HepG2 (cell line): ENCODE measurements around the gene RUNX2. TPM values are rescaled to one million over a fixed set of nuclear protein-coding genes. Genes with fewer than 3 reads are reported as not detected.

Source experiments
- ATAC-seq: fragments of 200-7000 bp; cut with Tn5 transposase; 3 replicates; pipeline ENCODE4 v1.9.1; 2020; ENCODE audit warnings: mild to moderate bottlenecking, moderate library complexity
- BruUV-seq: library from RNA; stranded (reverse); fragments of 400-500 nt; replicated peaks from 2 replicates; lab custom pipeline; 2021; lab: Mats Ljungman, UMichigan
- CTCF ChIA-PET: fragments of 300-600 bp; formaldehyde crosslinking; extraction: SDS; loops from one replicate; lab custom pipeline; 2021; ENCODE audit warnings: low total read pairs, inconsistent platforms, low intra/inter-chr PET ratio; lab: Yijun Ruan, JAX
- POLR2A ChIA-PET: fragments of 350-600 bp; sonication (Branson Sonifier 250); formaldehyde crosslinking; loops from one replicate; lab custom pipeline; 2020; ENCODE audit warnings: antibody characterized with exemption, inconsistent platforms; lab: Yijun Ruan, JAX
- DNase-seq: peaks from one replicate; pipeline ENCODE4 v3.0.0-alpha.2; 2015; ENCODE audit warnings: low spot score
- FAIRE-seq: peaks from 3 replicates; lab custom pipeline; 2011; peaks lifted over from hg19 to GRCh38; lab: Jason Lieb, UNC
- H2AFZ ChIP-seq: one replicate; pipeline ENCODE4 v1.6.1; 2011; ENCODE audit warnings: low read length, inconsistent platforms
- H3K27ac ChIP-seq: fragments of 300-600 bp; 3 replicates; pipeline ENCODE4 v1.8.0; 2011; ENCODE audit warnings: mixed run types, mild to moderate bottlenecking, mixed read lengths, low read length, inconsistent platforms; ENCODE audit not compliant: insufficient read depth; ENCODE audit errors: extremely low read length
- H3K27me3 ChIP-seq, 2 experiments: fragments of 200-600 bp in 1 of 2; 2 replicates in 1 of 2; 3 replicates in 1 of 2; pipeline versions ENCODE4 v1.6.0 to v1.8.0; 2011; ENCODE audit warnings: low read length in 2 of 2, mild to moderate bottlenecking in 2 of 2, moderate library complexity in 2 of 2, inconsistent platforms in 1 of 2; ENCODE audit not compliant: insufficient read depth in 2 of 2, control insufficient read depth in 1 of 2
- H3K36me3 ChIP-seq, 2 experiments: fragments of 200-600 bp in 1 of 2; replicated peaks in 1 of 2; 2 replicates in 1 of 2; 3 replicates in 1 of 2; pipeline versions ENCODE4 v1.5.1 to v1.8.0; 2011; ENCODE audit warnings: low read length in 2 of 2, inconsistent platforms in 1 of 2; ENCODE audit not compliant: insufficient read depth in 2 of 2, control insufficient read depth in 1 of 2
- H3K4me1 ChIP-seq: 2 replicates; pipeline ENCODE4 v1.5.1; 2012; ENCODE audit warnings: low read length, inconsistent platforms; ENCODE audit not compliant: insufficient read depth
- H3K4me2 ChIP-seq: 2 replicates; pipeline ENCODE4 v1.6.0; 2011; ENCODE audit warnings: low read depth, low read length, inconsistent platforms
- H3K4me3 ChIP-seq, 3 experiments: fragments of 200-600 bp in 1 of 3; sonication (generic), shearing (Covaris generic) in 1 of 3; replicated peaks in 1 of 3; 2 replicates each; pipeline ENCODE4 v1.5.1; 2011 to 2016; ENCODE audit warnings: low read length in 3 of 3, inconsistent platforms in 2 of 3, low read depth in 2 of 3, mild to moderate bottlenecking in 2 of 3, control low read depth in 1 of 3, mixed read lengths in 1 of 3; ENCODE audit not compliant: insufficient read depth in 1 of 3
- H3K79me2 ChIP-seq: one replicate; pipeline ENCODE4 v1.6.1; 2011; ENCODE audit warnings: low read length, inconsistent platforms; ENCODE audit not compliant: insufficient read depth
- H3K9ac ChIP-seq: 2 replicates; pipeline ENCODE4 v1.6.0; 2011; ENCODE audit warnings: mild to moderate bottlenecking, low read depth, low read length, inconsistent platforms; ENCODE audit not compliant: insufficient read depth
- H3K9me3 ChIP-seq: 2 replicates; pipeline ENCODE4 v1.5.1; 2012; ENCODE audit warnings: mild to moderate bottlenecking, low read length
- H4K20me1 ChIP-seq: 2 replicates; pipeline ENCODE4 v1.6.0; 2011; ENCODE audit warnings: inconsistent platforms, mild to moderate bottlenecking, low read length, moderate library complexity; ENCODE audit not compliant: insufficient read depth
- ESRRA ChIP-seq: sonication (generic); formaldehyde crosslinking; IDR thresholded peaks from 2 replicates; pipeline ENCODE4 v1.5.1; 2020; ENCODE audit warnings: mild to moderate bottlenecking, low read depth, missing genetic modification reagents
- IKZF4 ChIP-seq: sonication (generic); formaldehyde crosslinking; IDR thresholded peaks from 2 replicates; pipeline ENCODE4 v1.5.1; 2020; ENCODE audit warnings: borderline replicate concordance, mild to moderate bottlenecking, low read depth, missing genetic modification reagents; ENCODE audit errors: not compliant biosample characterization
- SKI ChIP-seq: fragments of 450-650 bp; IDR thresholded peaks from one replicate; pipeline ENCODE4 v1.6.1; 2018; ENCODE audit warnings: mild to moderate bottlenecking; ENCODE audit not compliant: partially characterized antibody
- SNAPC4 ChIP-seq: sonication (generic); formaldehyde crosslinking; IDR thresholded peaks from 2 replicates; pipeline ENCODE4 v1.4.0; 2020; ENCODE audit warnings: mild to moderate bottlenecking, missing genetic modification reagents
- TEAD2 ChIP-seq: sonication (generic); formaldehyde crosslinking; IDR thresholded peaks from 2 replicates; pipeline ENCODE4 v1.9.0; 2021; ENCODE audit warnings: missing genetic modification reagents
- ZNF225 ChIP-seq: sonication (generic); formaldehyde crosslinking; IDR thresholded peaks from 2 replicates; pipeline ENCODE4 v1.4.0; 2020; ENCODE audit warnings: mild to moderate bottlenecking, missing genetic modification reagents
- ZNF761 ChIP-seq: sonication (generic); formaldehyde crosslinking; conservative IDR thresholded peaks from 2 replicates; pipeline ENCODE4 v1.4.0; 2020; ENCODE audit warnings: mild to moderate bottlenecking, missing genetic modification reagents
- ZSCAN5A ChIP-seq: sonication (generic); formaldehyde crosslinking; IDR thresholded peaks from 2 replicates; pipeline ENCODE4 v1.8.0; 2022; ENCODE audit warnings: mild to moderate bottlenecking, missing genetic modification reagents, borderline replicate concordance
- WGBS: methylation state at CpG from one replicate; pipeline ENCODE4 v1.1.6; 2017; ENCODE audit warnings: low lambda C conversion rate; 5-methylcytosine and 5-hydroxymethylcytosine counted together
- in situ Hi-C: cut with HindIII; loops from 2 replicates; pipeline ENCODE4 v1.10.0; 2017; ENCODE audit warnings: low pct_unique_long_range_greater_than_20kb; ENCODE audit not compliant: extremely low pct_ligation_motif_present
- intact Hi-C: fragments of 100-400 bp; cut with micrococcal nuclease; formaldehyde crosslinking; loops from one replicate; pipeline ENCODE4 v1.10.0; 2022; ENCODE audit not compliant: unreplicated experiment
- polyA plus RNA-seq, 8 experiments: library from polyadenylated mRNA; depleted of rRNA in 3 of 8; stranded (reverse) in 7 of 8; unstranded in 1 of 8; fragments of >200 nt; fragmentation: Illumina TruSeq in 4 of 8; extraction: Trizol in 4 of 8; gene quantifications; 2 replicates each; pipeline versions ENCODE4 v1.2.1 to v1.2.3, GENCODE V29; 2011 to 2016; ENCODE audit warnings: low read depth in 4 of 8, missing spikeins in 1 of 8, mixed read lengths in 1 of 8; ENCODE audit not compliant: insufficient read depth in 1 of 8
- total RNA-seq, 5 experiments: library from RNA; depleted of rRNA; stranded (reverse); fragments of >200 nt; fragmentation: Illumina TruSeq; extraction: Trizol; gene quantifications; 2 replicates each; pipeline ENCODE4 v1.2.3, GENCODE V29; 2016; ENCODE audit warnings: low read depth in 1 of 5

The RUNX2 gene
- total and polyA plus RNA-seq, 2 of the 13 experiments (the other 11 are each of a cell fraction or from before 2014, with no cell fraction given) = not detected

- no peak for ATAC-seq
- H3K36me3 ChIP-seq = no peaks in the 10 kb centered on the region
- no peaks in the 10 kb centered on the region for H3K4me1 ChIP-seq
- no peaks in the 10 kb centered on the region for H3K9me3 ChIP-seq
- H3K4me2 ChIP-seq = no peak overlapping the region
- ChIA-PET POLR2A (no interaction called here), CTCF (no interaction called here)
- BruUV-seq = no TSS peak
- no peak overlapping the region for H3K4me3 ChIP-seq
- no peak for FAIRE-seq
- WGBS = 21% methylated on average over 4 of the region's 4 CpGs
- intact Hi-C loops (no loop called here), in situ Hi-C loops (no loop called here)
- no peaks in the 10 kb centered on the region for H3K79me2 ChIP-seq
- H2AFZ ChIP-seq = no peak overlapping the region
- H4K20me1 ChIP-seq = no peaks in the 10 kb centered on the region
- H3K9ac ChIP-seq = no peak overlapping the region
- DNase-seq = no peak
- no peak for TF ChIP-seq SNAPC4 (CRISPR knock-in tag)
- TF ChIP-seq ESRRA = no peak
- no peak for TF ChIP-seq TEAD2
- no peak for TF ChIP-seq SKI
- TF ChIP-seq IKZF4 (CRISPR knock-in tag) = no peak
- no peak for TF ChIP-seq ZSCAN5A (CRISPR knock-in tag)
- no peak for TF ChIP-seq ZNF761 (CRISPR knock-in tag)
- TF ChIP-seq ZNF225 (CRISPR knock-in tag) = no peak
- H3K27me3 ChIP-seq = peaks cover 0 to 3% of the 10 kb centered on the region in 2 experiments; a peak in 2 of 5 replicates
- no peak overlapping the region for H3K27ac ChIP-seq
Measured at GRCh38 chr6:45590226-45590625, 262.1 kb downstream of the RUNX2 start.
